Measurements from ENCODE around the gene MYO9B. TPM values are rescaled to one million over a fixed set of nuclear protein-coding genes. Genes with fewer than 3 reads are reported as not detected.
"Not testable (repeated sequence)": the region's sequence is repeated elsewhere in the genome, so short reads cannot be mapped to it uniquely, and the experiment has no call there.

The MYO9B gene
- total RNA-seq, 2 donors from 2014 or later: 229 to 257 TPM

- H3K9me3 ChIP-seq: no peaks in the 10 kb centered on the region
- no peak for ATAC-seq (ENCODE audit: insufficient number of reproducible peaks, low FRiP score, low read depth)
- peak overlapping the region; percentile 92 to 93 for H3K27ac ChIP-seq
- TF ChIP-seq CTCF (IDR thresholded peaks at IDR 0.05): no peak
- no peaks in the 10 kb centered on the region for H3K36me3 ChIP-seq
- no peak overlapping the region for H3K4me3 ChIP-seq
- no peaks in the 10 kb centered on the region for H3K27me3 ChIP-seq (replicated peaks; ENCODE audit: insufficient read depth)
- H3K4me1 ChIP-seq (ENCODE audit: control insufficient read depth in 1 of 2, low read depth in 2 of 2): peaks cover 52 to 94% of the 10 kb centered on the region in 2 donors
- no peak for DNase-seq (ENCODE audit: low spot score)
These were observed 15.0 kb downstream of the MYO9B start for GRCh38 chr19:17090583-17090982.

GRCh38 chr19:17091758-17092333 lies 16.3 kb downstream of the MYO9B start:
- DNase-seq (ENCODE audit: low spot score) (no peak), ATAC-seq (ENCODE audit: insufficient number of reproducible peaks, low FRiP score, low read depth) (no peak)
- TF ChIP-seq CTCF (IDR thresholded peaks at IDR 0.05): no peak
- no peaks in the 10 kb centered on the region for H3K36me3 ChIP-seq
- H3K9me3 ChIP-seq: no peaks in the 10 kb centered on the region
- peaks cover 46 to 91% of the 10 kb centered on the region in 2 donors for H3K4me1 ChIP-seq (ENCODE audit: control insufficient read depth in 1 of 2, low read depth in 2 of 2)
- no peaks in the 10 kb centered on the region for H3K27me3 ChIP-seq (replicated peaks; ENCODE audit: insufficient read depth)
- peak overlapping the region; percentile 54 to 93 for H3K27ac ChIP-seq
- peak overlapping the region; percentile 25 for H3K4me3 ChIP-seq

- Histone ChIP-seq H3K27me3 (replicated peaks; ENCODE audit: insufficient read depth) (no peaks in the 10 kb centered on the region), H3K9me3 (no peaks in the 10 kb centered on the region), H3K36me3 (no peaks in the 10 kb centered on the region), H3K4me3 (no peak overlapping the region), H3K4me1 (ENCODE audit: control insufficient read depth in 1 of 2, low read depth in 2 of 2) (peaks cover 53 to 92% of the 10 kb centered on the region in 2 donors), H3K27ac (no peak overlapping the region)
- TF ChIP-seq CTCF (IDR thresholded peaks at IDR 0.05): no peak
- ATAC-seq (ENCODE audit: insufficient number of reproducible peaks, low FRiP score, low read depth) (no peak), DNase-seq (ENCODE audit: low spot score) (no peak)
These were observed 17.1 kb downstream of the MYO9B start for GRCh38 chr19:17092696-17093095.

- Histone ChIP-seq H3K27ac (peak overlapping the region; percentile 91 to 97), H3K4me1 (ENCODE audit: control insufficient read depth in 1 of 2, low read depth in 2 of 2) (peaks cover 44 to 84% of the 10 kb centered on the region in 2 donors), H3K4me3 (peak overlapping the region; percentile 9)
- not testable (repeated sequence) for H3K9me3 ChIP-seq; H3K36me3 ChIP-seq; DNase-seq (ENCODE audit: low spot score); H3K27me3 ChIP-seq (replicated peaks; ENCODE audit: insufficient read depth)
- peak; percentile 2 for ATAC-seq (ENCODE audit: insufficient number of reproducible peaks, low FRiP score, low read depth)
These were observed 19.1 kb downstream of the MYO9B start for GRCh38 chr19:17094694-17095093.

- Histone ChIP-seq H3K4me1 (ENCODE audit: control insufficient read depth in 1 of 2, low read depth in 2 of 2) (peaks cover 39 to 83% of the 10 kb centered on the region in 2 donors), H3K27ac (peak overlapping the region; percentile 91 to 97), H3K9me3 (no peaks in the 10 kb centered on the region), H3K36me3 (no peaks in the 10 kb centered on the region), H3K4me3 (peak overlapping the region; percentile 9), H3K27me3 (replicated peaks; ENCODE audit: insufficient read depth) (no peaks in the 10 kb centered on the region)
- ATAC-seq (ENCODE audit: insufficient number of reproducible peaks, low FRiP score, low read depth) (peak; percentile 94), DNase-seq (ENCODE audit: low spot score) (peak; percentile 77)
- no peak for TF ChIP-seq CTCF (IDR thresholded peaks at IDR 0.05)
These were observed 19.8 kb downstream of the MYO9B start for GRCh38 chr19:17095141-17095919.

Measured in thoracic aorta (tissue), 2 donors.